CD4-positive, alpha-beta T cell (primary cell): ENCODE measurements around the gene RAB28. TPM values are rescaled to one million over a fixed set of nuclear protein-coding genes. Genes with fewer than 3 reads are reported as not detected.

Source experiments
- ATAC-seq: fragments of 200-7000 bp; cut with Tn5 transposase; one replicate; pipeline ENCODE4 v1.10.0; 2022; ENCODE audit warnings: mild to moderate bottlenecking; ENCODE audit not compliant: poor library complexity
- CTCF ChIA-PET: fragments of 350-600 bp; sonication (Branson Sonifier 250); formaldehyde crosslinking; loops from one replicate; lab custom pipeline; 2021; ENCODE audit warnings: antibody characterized with exemption, inconsistent platforms; lab: Charles Lee
- POLR2A ChIA-PET: fragments of 350-600 bp; sonication (Branson Sonifier 250); formaldehyde crosslinking; loops from one replicate; lab custom pipeline; 2021; ENCODE audit warnings: antibody characterized with exemption, inconsistent platforms; lab: Charles Lee
- DNase-seq, 14 experiments: peaks; one replicate each; pipeline ENCODE4 v3.0.0-alpha.2; 2013 to 2020; ENCODE audit warnings: mixed read lengths in 2 of 14
- H3K27ac ChIP-seq, 2 donors: one replicate each; pipeline versions ENCODE4 v1.5.1 to v1.7.0; 2013; ENCODE audit warnings: low read length in 2 of 2, low read depth in 1 of 2, mild to moderate bottlenecking in 1 of 2
- H3K27me3 ChIP-seq, 2 experiments: 1 replicate in 1 of 2; 2 replicates in 1 of 2; pipeline versions ENCODE4 v1.6.1 to v1.7.0; 2013; ENCODE audit warnings: low read length in 2 of 2, control low read depth in 1 of 2, mild to moderate bottlenecking in 1 of 2, moderate library complexity in 1 of 2; ENCODE audit not compliant: insufficient read depth in 2 of 2, control insufficient read depth in 1 of 2
- H3K36me3 ChIP-seq: one replicate; pipeline ENCODE4 v1.6.1; 2013; ENCODE audit warnings: low read length, control low read depth; ENCODE audit not compliant: insufficient read depth
- H3K4me1 ChIP-seq: one replicate; pipeline ENCODE4 v1.6.1; 2013; ENCODE audit warnings: low read length, control low read depth; ENCODE audit not compliant: insufficient read depth
- H3K4me3 ChIP-seq: one replicate; pipeline ENCODE4 v1.5.1; 2013; ENCODE audit warnings: mild to moderate bottlenecking, low read length, moderate library complexity
- H3K9me3 ChIP-seq, 2 experiments: 1 replicate in 1 of 2; 2 replicates in 1 of 2; pipeline versions ENCODE4 v1.6.1 to v1.7.0; 2013; ENCODE audit warnings: low read length in 2 of 2, mild to moderate bottlenecking in 2 of 2, control low read depth in 1 of 2, moderate library complexity in 1 of 2; ENCODE audit not compliant: control insufficient read depth in 1 of 2, insufficient read depth in 1 of 2
- H3K27ac Mint-ChIP-seq: one replicate; pipeline ENCODE4 v1.8.0; 2020; ENCODE audit warnings: mixed read lengths
- H3K27me3 Mint-ChIP-seq: one replicate; pipeline ENCODE4 v1.8.0; 2021; ENCODE audit warnings: mixed read lengths
- H3K36me3 Mint-ChIP-seq: one replicate; pipeline ENCODE4 v1.8.0; 2021; ENCODE audit warnings: low read depth, mixed read lengths
- H3K4me1 Mint-ChIP-seq: one replicate; pipeline ENCODE4 v1.8.0; 2021; ENCODE audit warnings: low read depth, mixed read lengths
- H3K4me3 Mint-ChIP-seq: one replicate; pipeline ENCODE4 v1.8.0; 2020; ENCODE audit warnings: mild to moderate bottlenecking, mixed read lengths
- H3K9me3 Mint-ChIP-seq: one replicate; pipeline ENCODE4 v1.8.0; 2020; ENCODE audit warnings: mixed read lengths
- intact Hi-C, 2 experiments: fragments of 100-400 bp; cut with DNase I in 1 of 2; cut with micrococcal nuclease in 1 of 2; formaldehyde crosslinking; loops; one replicate each; pipeline versions ENCODE4 v1.15.1 to v1.9.0; 2023 to 2025; cut with DNase I, micrococcal nuclease
- total RNA-seq, 174 experiments: library from RNA in 2 of 174; stranded (reverse) in 2 of 174; gene quantifications; one replicate each; pipeline ENCODE4 v1.2.3 and lab custom pipeline; 2021 to 2026
- TF ChIP-seq, protein P1 (sequence below): fragments of 200-600 bp; IDR thresholded peaks from one replicate; pipeline ENCODE4 v1.8.0; 2022; ENCODE audit warnings: antibody characterized with exemption, mild to moderate bottlenecking

The RAB28 gene
- total RNA-seq, 2 experiments from 2014 or later: 3.9 to 4.2 TPM

GRCh38 chr4:13348216-13348615, 135.9 kb downstream of the RAB28 start:
- no peak overlapping the region for H3K27ac Mint-ChIP-seq
- DNase-seq: no peak
- H3K9me3 ChIP-seq: no peaks in the 10 kb centered on the region

GRCh38 chr4:13347517-13348125, 136.5 kb downstream of the RAB28 start:
- intact Hi-C loops: no loop called here
- Mint-ChIP-seq H3K4me1 (no peaks in the 10 kb centered on the region), H3K36me3 (peaks cover 6% of the 10 kb centered on the region), H3K9me3 (peaks cover 3% of the 10 kb centered on the region), H3K27me3 (no peaks in the 10 kb centered on the region), H3K4me3 (no peak overlapping the region), H3K27ac (no peak overlapping the region)
- DNase-seq (no peak), ATAC-seq (no peak)
- ChIA-PET POLR2A (no interaction called here), CTCF (no interaction called here)
- Histone ChIP-seq H3K4me3 (no peak overlapping the region), H3K9me3 (no peaks in the 10 kb centered on the region), H3K36me3 (no peaks in the 10 kb centered on the region), H3K4me1 (no peaks in the 10 kb centered on the region), H3K27me3 (no peaks in the 10 kb centered on the region), H3K27ac (no peak overlapping the region)
- TF ChIP-seq, protein P1, sequence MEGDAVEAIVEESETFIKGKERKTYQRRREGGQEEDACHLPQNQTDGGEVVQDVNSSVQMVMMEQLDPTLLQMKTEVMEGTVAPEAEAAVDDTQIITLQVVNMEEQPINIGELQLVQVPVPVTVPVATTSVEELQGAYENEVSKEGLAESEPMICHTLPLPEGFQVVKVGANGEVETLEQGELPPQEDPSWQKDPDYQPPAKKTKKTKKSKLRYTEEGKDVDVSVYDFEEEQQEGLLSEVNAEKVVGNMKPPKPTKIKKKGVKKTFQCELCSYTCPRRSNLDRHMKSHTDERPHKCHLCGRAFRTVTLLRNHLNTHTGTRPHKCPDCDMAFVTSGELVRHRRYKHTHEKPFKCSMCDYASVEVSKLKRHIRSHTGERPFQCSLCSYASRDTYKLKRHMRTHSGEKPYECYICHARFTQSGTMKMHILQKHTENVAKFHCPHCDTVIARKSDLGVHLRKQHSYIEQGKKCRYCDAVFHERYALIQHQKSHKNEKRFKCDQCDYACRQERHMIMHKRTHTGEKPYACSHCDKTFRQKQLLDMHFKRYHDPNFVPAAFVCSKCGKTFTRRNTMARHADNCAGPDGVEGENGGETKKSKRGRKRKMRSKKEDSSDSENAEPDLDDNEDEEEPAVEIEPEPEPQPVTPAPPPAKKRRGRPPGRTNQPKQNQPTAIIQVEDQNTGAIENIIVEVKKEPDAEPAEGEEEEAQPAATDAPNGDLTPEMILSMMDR: no peak

More at GRCh38 chr4:13348216-13348615, 135.9 kb downstream of the RAB28 start:
- no peaks in the 10 kb centered on the region for H3K4me1 Mint-ChIP-seq
- no peaks in the 10 kb centered on the region for H3K27me3 Mint-ChIP-seq
- Histone ChIP-seq H3K4me1 (no peaks in the 10 kb centered on the region), H3K27ac (no peak overlapping the region), H3K27me3 (no peaks in the 10 kb centered on the region), H3K36me3 (no peaks in the 10 kb centered on the region), H3K4me3 (no peak overlapping the region)
- ChIA-PET CTCF (no interaction called here), POLR2A (no interaction called here)
- no peak overlapping the region for H3K4me3 Mint-ChIP-seq
- TF ChIP-seq, protein P1: no peak
- intact Hi-C loops: no loop called here
- peaks cover 12% of the 10 kb centered on the region for H3K36me3 Mint-ChIP-seq
- ATAC-seq: no peak
- peaks cover 3% of the 10 kb centered on the region for H3K9me3 Mint-ChIP-seq

DNA sequence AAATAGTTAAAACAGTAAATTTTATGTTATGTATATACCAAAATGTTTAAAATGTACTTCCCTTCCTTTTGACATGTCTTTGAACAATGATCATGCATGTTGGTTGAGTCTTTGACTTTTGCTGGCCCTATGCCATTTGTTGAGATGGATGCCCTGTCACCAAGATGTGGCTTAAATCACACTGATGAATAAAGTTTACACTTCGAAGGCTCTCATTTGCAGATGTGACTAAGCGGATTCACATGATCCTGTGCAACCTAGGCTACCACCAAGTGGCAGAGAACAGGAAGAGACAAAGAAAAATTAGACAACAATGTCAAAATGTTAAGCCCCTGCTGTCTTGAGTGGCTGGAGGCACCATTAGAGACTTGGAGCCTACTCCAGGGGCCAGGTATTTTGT, 139.9 kb downstream of the RAB28 start:
- ATAC-seq: no peak
- H3K9me3 Mint-ChIP-seq: no peaks in the 10 kb centered on the region

More for the DNA sequence above, 139.9 kb downstream of the RAB28 start:
- Histone ChIP-seq H3K36me3 (peaks cover 2% of the 10 kb centered on the region), H3K4me3 (no peak overlapping the region), H3K4me1 (no peaks in the 10 kb centered on the region), H3K27ac (no peak overlapping the region), H3K9me3 (no peaks in the 10 kb centered on the region), H3K27me3 (no peaks in the 10 kb centered on the region)
- no peak overlapping the region for H3K4me3 Mint-ChIP-seq
- H3K36me3 Mint-ChIP-seq: peaks cover 5% of the 10 kb centered on the region
- H3K4me1 Mint-ChIP-seq: no peaks in the 10 kb centered on the region
- no peak for DNase-seq
- H3K27me3 Mint-ChIP-seq: no peaks in the 10 kb centered on the region
- no peak overlapping the region for H3K27ac Mint-ChIP-seq
- POLR2A ChIA-PET: no interaction called here
- CTCF ChIA-PET: no interaction called here
- intact Hi-C loops: no loop called here
- TF ChIP-seq, protein P1: no peak
